ENCODE measurements around the gene PDZD7.
A peak's percentile ranks its signal among the peaks of the same experiment; 100 is the strongest.

Gene PDZD7

DNA sequence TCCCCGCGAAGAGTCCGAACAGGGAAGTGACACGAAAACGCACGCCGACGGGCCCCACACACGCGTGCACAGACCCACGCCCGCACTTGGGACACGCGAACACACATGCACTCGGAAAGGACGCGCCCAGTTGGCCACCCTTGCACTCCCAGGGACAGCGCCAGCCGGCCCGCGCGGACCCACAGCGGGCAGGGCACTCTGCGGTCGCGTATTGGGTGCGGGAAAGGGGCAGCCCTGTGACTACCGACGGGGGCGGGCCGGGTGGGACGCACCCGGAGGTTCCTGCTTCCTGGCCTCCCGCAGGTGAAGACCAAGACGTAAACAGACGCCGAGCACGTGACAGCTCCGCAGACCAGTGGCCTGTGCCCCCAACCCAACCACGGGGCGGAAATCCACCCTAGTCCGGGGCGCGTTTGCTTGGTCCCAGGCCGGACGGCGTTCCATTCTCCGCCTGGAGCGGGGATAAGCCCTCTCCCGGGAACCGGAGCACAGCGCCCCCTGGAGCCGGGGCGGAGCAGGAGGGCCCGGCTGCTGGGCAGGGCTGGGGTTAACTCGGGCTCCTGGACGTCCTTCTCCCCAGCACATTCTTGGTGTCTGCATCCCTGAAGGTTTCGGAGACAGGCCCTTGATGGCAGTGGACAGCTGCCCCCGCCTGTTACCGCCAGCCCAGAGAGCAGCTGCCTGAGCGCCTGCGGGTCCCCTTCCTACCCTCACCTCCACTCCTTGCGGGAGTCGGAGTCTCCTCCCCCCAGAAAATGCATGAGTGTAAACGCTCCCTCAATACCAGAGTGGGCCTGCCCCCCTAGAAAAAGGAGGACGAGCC is 33.4 kb downstream of the PDZD7 start:
- TF ChIP-seq, protein P1, sequence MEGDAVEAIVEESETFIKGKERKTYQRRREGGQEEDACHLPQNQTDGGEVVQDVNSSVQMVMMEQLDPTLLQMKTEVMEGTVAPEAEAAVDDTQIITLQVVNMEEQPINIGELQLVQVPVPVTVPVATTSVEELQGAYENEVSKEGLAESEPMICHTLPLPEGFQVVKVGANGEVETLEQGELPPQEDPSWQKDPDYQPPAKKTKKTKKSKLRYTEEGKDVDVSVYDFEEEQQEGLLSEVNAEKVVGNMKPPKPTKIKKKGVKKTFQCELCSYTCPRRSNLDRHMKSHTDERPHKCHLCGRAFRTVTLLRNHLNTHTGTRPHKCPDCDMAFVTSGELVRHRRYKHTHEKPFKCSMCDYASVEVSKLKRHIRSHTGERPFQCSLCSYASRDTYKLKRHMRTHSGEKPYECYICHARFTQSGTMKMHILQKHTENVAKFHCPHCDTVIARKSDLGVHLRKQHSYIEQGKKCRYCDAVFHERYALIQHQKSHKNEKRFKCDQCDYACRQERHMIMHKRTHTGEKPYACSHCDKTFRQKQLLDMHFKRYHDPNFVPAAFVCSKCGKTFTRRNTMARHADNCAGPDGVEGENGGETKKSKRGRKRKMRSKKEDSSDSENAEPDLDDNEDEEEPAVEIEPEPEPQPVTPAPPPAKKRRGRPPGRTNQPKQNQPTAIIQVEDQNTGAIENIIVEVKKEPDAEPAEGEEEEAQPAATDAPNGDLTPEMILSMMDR (IDR thresholded peaks at IDR 0.05; ENCODE audit: control insufficient read depth, extremely low read depth, insufficient read depth), result peak; percentile 57
- no peak for DNase-seq (ENCODE audit: low read depth)
- H3K4me3 ChIP-seq (ENCODE audit: low read depth, low read length), result peak overlapping the region; percentile 62

DNA sequence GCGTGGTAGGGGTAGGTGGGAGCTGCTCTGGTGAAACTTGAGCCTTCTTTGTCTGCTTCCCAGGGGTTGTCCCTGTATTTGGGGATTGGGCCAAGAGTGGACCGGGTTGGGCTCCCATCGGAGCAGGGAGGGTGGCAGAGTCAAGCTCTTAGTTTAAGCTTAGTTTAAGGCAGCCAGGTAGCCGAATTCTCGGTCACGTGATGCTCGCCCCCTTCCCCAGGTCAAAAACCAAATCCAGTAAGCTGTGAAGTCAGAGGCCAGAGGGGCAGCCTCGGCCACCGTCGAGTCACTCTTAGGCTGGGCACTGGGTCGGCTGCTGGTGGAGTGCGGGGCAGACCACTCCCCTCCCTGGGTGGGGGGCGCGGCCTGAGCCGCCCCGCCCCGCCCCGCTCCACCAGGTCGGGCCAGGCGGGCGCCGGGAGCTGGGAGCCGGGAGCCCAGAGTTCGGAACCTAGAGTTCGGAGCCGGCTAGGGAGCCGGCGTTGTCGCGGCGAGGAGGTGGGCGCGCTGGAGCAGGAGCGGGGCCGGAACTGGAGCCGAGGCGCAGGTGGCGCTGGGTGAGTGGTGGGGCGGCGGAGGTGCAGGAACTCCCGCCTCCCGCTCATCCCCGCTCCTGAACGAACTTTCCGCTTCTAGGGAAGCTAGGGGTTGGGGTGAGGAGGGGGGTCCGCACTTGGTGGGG is 34.1 kb downstream of the PDZD7 start:
- TF ChIP-seq, protein P1 (IDR thresholded peaks at IDR 0.05; ENCODE audit: control insufficient read depth, extremely low read depth, insufficient read depth), result no peak
- DNase-seq (ENCODE audit: low read depth), result no peak
- peak overlapping the region; percentile 62 for H3K4me3 ChIP-seq (ENCODE audit: low read depth, low read length)

DNA sequence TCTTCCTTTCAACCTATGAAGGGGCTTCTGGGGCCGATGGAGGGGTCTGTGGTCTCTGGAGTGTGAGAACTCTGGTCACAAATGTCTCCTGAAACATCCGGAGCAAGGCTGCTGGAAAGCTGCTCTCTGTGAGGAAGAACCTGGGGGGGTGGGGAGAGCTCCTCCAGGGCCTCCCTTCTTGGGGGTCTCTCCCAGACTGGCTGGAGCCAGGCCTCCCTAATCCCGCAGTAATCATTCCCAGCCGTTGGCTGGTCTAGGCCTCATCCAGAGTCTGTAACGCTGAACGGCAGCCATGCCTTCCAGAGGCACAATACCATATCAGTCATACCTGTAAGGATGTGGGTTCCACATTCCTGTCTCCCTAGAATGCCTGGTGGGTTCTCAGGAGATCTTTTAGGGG is 35.7 kb downstream of the PDZD7 start:
- H3K4me3 ChIP-seq (ENCODE audit: low read depth, low read length), result no peak overlapping the region
- no peak for DNase-seq (ENCODE audit: low read depth)
- TF ChIP-seq, protein P1 (IDR thresholded peaks at IDR 0.05; ENCODE audit: control insufficient read depth, extremely low read depth, insufficient read depth), result no peak

DNA sequence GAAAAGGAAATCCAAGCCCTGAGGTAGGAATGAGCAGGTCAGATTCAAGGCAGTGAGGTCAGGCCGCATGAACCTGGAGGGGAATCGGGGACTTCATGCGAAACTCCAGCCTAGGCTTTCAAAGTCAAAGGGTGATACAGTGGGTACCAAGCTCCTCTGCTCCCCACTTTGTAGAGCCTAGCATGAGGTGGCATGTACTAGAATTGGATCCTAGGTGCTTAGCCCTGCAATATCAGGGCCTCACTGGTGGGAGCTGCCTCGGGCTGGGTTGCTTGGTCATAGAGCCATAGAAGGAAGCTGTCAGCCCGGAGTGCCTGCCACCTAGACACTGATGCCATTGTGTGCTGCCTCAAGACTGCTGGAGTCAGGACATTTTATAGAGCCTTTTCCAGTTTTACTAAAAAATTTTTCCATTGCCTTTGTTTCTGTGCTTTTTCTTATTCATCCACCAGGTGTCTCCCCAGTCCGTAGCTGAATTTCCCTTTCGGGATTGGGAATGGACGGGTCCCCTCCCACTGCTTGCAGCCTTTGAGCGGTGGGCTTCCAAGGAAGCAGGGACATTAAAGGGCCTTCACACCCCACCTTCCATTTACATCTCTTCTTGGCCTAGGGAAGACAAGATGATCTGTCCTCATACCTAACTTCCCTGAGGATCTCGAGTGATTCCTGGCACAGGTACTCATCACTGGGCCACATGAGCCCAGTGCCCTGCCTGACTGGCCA is 36.8 kb downstream of the PDZD7 start:
- H3K4me3 ChIP-seq (ENCODE audit: low read depth, low read length), result no peak overlapping the region
- DNase-seq (ENCODE audit: low read depth), result no peak
- TF ChIP-seq, protein P1 (IDR thresholded peaks at IDR 0.05; ENCODE audit: control insufficient read depth, extremely low read depth, insufficient read depth), result peak; percentile 34

DNA sequence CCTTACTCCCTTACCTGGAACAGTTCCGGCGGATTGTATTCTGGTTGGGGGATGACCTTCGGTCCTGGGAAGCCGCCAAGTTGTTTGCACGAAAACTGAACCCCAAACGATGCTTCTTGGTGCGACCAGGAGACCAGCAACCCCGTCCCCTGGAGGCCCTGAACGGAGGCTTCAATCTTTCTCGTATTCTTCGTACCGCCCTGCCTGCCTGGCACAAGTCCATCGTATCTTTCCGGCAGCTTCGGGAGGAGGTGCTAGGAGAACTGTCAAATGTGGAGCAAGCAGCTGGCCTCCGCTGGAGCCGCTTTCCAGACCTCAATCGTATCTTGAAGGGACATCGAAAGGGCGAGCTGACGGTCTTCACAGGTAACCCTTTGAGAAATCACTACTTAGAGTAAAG is 41.8 kb downstream of the PDZD7 start:
- H3K4me3 ChIP-seq (ENCODE audit: low read depth, low read length), result peak overlapping the region; percentile 88; the same call in 1 of the 2 replicates
- no peak for DNase-seq (ENCODE audit: low read depth)

DNA sequence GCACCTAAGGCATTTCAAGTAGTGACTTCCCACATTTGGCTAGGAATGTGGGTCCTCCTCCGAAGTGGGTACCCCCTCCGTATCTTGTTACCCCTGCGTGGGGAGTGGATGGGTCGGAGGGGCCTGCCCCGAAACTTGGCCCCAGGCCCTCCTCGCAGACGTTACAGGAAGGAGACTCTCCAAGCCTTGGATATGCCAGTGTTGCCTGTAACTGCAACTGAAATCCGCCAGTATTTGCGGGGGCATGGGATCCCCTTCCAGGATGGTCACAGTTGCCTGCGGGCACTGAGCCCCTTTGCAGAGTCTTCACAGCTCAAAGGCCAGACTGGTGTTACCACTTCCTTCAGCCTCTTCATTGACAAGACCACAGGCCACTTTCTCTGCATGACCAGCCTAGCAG is 42.8 kb downstream of the PDZD7 start:
- TF ChIP-seq, protein P1 (IDR thresholded peaks at IDR 0.05; ENCODE audit: control insufficient read depth, extremely low read depth, insufficient read depth), result no peak
- DNase-seq (ENCODE audit: low read depth), result no peak
- peak overlapping the region; percentile 88 for H3K4me3 ChIP-seq (ENCODE audit: low read depth, low read length)

More for the DNA sequence above, 41.8 kb downstream of the PDZD7 start:
- TF ChIP-seq, protein P1 (IDR thresholded peaks at IDR 0.05; ENCODE audit: control insufficient read depth, extremely low read depth, insufficient read depth), result no peak
